HG02852 (cell line): ENCODE results near the gene PLEKHG3.

ENCODE experiments used
- ATAC-seq: cut with Tn5 transposase; IDR thresholded peaks from one replicate; pipeline ENCODE4 v1.9.1; 2021; ENCODE audit warnings: mild to moderate bottlenecking, moderate library complexity; ENCODE audit not compliant: unreplicated experiment

PLEKHG3 gene

GRCh38 chr14:64745511-64746091, 41.4 kb downstream of the PLEKHG3 start:
- ATAC-seq: no peak

DNA sequence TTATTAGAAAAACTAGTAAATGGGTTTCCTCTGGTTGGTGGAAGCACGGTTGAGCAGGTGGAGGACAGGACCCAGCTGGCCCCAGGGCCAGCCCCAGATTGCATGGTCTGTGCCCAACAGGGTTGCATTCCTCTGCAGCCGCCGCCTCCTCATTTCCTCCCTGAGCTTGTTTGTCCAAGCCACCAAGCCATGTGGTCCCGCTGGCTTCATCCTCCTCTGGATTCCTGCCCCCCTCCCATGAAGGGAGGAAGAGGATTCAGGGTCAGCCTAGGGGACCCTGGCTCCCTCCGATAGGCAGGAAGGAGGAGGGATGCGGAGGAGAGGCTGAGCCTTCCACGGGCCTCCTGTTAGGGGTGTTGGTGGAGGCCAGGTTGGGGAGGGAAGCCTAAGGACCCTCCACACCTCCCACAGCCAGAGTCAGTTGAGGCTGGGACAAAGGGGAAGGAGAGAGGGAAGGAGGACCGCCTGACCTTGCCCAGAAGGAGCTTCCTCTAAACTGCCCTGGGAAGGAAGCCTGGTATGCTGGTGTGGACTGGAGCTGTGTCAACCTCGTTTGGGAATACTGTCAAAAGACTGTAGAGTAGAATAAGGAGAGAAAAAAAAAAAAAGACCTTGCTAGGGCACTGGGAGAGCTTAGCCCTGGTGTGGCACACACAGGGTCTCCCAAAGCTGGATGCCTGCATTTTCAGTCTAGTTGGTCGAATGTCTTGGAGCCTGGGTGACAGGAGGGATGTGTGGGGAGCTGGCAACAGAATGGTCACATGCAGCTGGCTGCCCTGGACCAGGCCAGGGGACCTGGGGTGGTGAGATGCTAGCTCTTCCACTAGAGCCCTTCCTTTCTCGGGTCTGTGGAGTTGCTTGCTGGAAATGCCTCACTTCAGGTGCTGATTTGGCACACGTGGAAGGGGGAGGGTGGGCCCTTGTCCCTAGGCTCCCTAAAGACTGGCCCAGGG, 42.4 kb downstream of the PLEKHG3 start:
- ATAC-seq: no peak

DNA sequence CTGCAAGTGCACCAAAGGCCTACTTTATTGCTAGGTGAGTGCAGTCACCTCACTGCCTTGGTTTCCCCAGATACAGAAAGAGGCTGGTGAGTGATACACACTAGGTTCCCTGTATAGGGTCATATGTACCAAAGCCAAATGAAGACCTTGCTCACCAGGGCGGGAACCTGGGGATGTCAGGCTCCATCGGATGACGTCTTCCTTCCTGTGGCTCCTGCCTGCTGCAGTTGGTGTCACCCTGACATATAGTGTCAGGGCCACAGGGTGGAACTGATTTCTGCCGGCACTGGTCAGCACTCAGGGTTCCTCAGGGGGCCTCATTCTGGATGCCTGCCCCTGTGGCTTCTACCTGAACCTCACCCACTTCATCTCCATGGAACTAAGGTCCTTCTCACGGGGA, 43.1 kb downstream of the PLEKHG3 start:
- no peak for ATAC-seq

- ATAC-seq: no peak
Measured at GRCh38 chr14:64748521-64748920, 44.3 kb downstream of the PLEKHG3 start.

DNA sequence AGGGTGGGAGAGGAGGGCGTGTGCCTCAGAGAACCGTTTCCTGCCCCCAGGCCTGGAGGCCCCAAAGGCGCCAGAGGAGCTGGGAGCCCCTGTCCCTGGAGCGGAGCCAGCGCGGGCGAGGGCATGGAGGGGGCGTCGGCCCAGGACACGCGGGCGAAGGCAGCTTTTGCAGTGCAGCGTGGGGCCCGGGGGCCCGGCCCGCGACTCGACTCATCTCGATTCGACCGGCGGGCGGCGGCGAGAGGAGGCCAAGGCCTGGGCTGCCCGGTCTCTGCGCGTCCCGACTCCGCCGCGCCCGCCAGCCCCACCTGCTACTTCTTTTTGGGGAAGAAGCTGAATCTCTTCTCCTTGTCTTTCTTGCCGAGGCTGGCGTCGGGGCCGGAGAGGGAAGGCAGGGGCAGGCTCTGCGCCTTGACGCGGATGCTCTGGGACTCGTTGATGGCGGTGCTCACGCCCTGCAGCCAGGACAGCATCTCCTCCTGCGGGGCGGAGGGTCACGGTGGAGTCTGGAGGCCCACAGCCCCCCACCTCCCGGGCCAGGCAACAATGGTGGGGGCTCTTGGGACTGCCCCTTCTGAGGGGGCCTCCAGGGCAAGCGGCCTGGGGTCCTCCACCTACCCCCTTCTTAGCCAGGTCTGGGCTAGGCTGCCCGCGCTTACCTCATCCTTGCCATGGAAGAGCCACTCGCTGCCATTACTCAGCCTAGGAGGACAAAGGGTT, 44.9 kb downstream of the PLEKHG3 start:
- no peak for ATAC-seq

GRCh38 chr14:64752909-64753308, 48.7 kb downstream of the PLEKHG3 start:
- ATAC-seq: no peak

- no peak for ATAC-seq
Measured at GRCh38 chr14:64753374-64753773, 49.1 kb downstream of the PLEKHG3 start.

GRCh38 chr14:64753999-64754398, 49.8 kb downstream of the PLEKHG3 start:
- no peak for ATAC-seq

DNA sequence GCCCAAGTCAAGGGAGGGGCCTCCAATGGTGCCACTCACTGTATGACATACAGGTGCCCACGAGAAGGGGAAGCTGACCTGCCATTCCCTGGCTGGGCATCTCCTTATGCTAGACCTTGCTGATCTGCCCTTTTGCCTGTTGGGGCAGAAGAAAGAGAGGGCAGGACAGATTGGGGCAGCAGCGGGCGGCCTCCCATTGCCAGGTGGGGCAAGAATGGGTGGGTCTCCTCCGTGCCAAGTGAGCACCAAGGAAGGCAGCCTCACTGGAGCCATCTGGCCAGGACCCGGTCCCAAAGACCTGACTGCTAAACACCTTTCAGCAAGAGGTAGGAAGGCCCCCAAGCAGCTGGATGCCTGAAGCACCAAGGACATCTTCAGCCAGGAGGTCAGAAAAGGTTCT, 50.5 kb downstream of the PLEKHG3 start:
- ATAC-seq: no peak

GRCh38 chr14:64755781-64756221, 51.6 kb downstream of the PLEKHG3 start:
- ATAC-seq: no peak

DNA sequence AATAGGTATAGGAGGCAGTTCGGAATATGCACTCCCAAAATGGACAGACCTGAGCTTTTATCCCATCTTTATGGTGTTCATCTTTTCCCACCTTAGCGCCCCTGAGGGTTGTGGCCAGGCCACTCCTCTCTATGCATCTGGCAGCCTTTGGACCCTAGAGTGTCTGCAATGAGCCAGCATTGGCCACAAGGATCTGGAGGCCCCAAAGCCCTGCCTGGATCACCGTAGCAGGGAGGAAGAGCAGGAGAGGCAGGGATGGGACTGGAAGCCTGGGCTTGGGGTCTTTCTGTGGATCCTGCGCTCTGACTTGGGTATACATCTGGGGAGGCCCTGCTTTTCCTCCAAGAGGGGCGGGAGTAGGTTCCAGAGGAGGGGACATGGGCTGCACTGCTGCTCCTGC, 52.5 kb downstream of the PLEKHG3 start:
- ATAC-seq: no peak

GRCh38 chr14:64757601-64758000, 53.4 kb downstream of the PLEKHG3 start:
- no peak for ATAC-seq

DNA sequence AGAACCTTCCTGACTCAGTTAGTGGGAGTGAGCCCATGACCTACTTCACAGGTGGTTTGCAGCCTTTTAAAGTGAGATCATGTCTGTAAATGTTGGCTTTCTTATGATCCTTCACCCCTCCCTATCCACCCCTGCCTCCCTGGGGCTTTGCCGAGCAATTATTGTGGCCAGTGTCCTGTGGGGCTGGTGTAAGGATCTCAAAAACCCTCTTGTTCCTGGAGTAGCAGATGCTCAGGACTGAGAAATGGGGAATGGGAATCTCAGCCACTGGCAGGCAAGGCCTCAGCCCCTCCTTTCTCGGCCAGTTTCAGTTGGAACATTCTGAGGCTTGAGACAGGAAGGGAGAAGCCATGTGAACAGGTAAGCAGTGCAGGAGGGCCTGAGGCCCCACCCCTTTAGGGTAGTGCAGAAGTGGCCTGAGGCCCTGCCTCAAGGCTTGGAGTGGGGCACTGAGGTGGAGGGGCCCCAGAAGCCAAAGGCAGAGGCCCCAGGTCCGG, 53.8 kb downstream of the PLEKHG3 start:
- no peak for ATAC-seq

GRCh38 chr14:64758691-64759554, 54.7 kb downstream of the PLEKHG3 start:
- no peak for ATAC-seq

- ATAC-seq: no peak
Measured at GRCh38 chr14:64759555-64759938, 55.3 kb downstream of the PLEKHG3 start.

DNA sequence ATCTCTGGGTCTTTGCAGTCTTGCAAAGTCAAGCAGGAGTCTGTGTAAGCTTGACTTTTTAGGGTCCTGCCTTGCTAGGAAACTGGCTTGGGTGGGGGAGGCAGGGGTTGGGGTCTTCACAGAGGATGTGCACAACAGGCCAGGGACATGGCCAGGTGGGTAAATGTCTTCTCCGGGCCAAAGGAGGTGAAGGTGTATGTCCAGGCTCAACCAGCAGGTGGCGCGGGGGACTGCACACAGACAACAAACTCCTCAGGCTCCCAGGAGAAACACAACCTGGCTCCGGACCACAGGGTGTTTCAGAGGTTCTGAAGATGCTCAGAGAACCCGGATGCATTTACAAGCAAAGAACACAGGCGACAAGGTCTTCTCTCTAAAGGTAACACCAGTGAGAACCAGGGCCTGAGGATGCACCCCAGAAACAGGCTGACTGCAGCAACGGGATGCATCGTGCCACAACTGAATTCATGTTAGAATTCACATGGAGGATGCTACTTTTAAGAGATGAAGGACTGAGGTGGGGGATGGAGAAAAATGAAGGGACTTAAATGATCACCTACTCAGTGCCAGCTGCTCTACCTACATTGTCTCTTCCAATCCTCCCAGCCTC, 56.0 kb downstream of the PLEKHG3 start:
- no peak for ATAC-seq

DNA sequence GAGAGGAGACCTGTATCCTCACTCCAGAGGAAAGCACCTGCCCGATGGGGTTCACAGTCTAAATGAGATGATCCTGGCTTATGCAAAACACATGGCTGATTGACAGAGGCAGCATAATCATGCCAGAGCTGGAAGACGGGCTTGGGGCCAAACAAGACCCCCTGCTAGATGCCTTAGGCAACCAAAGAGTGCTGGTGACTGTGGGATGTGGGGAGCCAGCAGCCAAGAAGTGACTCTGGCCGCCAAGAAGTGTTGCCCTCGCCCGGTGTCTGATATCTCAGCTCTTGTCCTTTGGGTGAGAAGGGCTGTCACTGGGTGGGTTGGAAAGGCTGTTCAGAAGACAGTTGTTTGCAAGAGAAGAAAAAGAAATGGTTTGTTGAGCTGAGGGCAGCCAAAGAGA, 56.7 kb downstream of the PLEKHG3 start:
- ATAC-seq: no peak

DNA sequence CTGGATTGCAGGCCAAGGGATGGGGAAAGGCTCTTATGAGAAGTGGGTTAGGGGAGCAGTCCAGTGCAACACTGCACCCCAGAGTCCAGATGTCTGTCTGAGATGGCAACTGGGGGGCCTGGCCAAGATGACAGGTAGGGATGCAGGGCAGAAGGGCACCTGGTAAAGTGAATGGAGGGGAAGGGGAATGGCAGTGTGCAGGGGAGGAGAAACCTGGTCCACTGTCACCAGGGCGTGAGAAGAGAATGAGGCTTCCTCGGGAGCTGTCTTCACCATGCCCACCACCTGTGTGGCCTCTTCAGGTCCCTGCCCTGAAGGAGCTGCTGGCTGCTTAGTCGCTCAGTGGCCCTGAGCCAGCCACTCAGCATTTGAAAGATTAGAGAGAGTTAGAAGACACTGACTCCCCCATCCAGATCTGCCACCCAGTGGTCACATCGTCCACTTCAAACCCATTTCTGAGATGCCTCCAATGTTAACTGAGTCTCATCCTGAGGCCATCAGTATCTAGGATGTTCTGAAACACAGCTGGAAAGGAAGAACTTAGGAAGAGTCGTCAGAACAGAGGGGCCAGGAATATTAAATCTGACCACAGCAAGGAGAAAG, 57.3 kb downstream of the PLEKHG3 start:
- no peak for ATAC-seq
